NB4 (cell line): ENCODE data around the gene DPF3.

Source experiments
- MYC ChIP-seq: IDR thresholded peaks from 2 replicates; pipeline ENCODE4 v1.6.1; 2011; ENCODE audit warnings: low read depth, low read length
- POLR2A ChIP-seq: IDR thresholded peaks from 2 replicates; pipeline ENCODE4 v1.6.1; 2011; ENCODE audit warnings: mild to moderate bottlenecking; ENCODE audit not compliant: insufficient read length; ENCODE audit errors: extremely low read depth
- TF ChIP-seq, protein P1 (sequence below): IDR thresholded peaks from one replicate; pipeline ENCODE4 v1.5.1; 2012; ENCODE audit warnings: low read depth, low read length

GRCh38 chr14:72906879-72907278, 13.0 kb upstream of the DPF3 start:
- TF ChIP-seq, protein P1, sequence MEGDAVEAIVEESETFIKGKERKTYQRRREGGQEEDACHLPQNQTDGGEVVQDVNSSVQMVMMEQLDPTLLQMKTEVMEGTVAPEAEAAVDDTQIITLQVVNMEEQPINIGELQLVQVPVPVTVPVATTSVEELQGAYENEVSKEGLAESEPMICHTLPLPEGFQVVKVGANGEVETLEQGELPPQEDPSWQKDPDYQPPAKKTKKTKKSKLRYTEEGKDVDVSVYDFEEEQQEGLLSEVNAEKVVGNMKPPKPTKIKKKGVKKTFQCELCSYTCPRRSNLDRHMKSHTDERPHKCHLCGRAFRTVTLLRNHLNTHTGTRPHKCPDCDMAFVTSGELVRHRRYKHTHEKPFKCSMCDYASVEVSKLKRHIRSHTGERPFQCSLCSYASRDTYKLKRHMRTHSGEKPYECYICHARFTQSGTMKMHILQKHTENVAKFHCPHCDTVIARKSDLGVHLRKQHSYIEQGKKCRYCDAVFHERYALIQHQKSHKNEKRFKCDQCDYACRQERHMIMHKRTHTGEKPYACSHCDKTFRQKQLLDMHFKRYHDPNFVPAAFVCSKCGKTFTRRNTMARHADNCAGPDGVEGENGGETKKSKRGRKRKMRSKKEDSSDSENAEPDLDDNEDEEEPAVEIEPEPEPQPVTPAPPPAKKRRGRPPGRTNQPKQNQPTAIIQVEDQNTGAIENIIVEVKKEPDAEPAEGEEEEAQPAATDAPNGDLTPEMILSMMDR: no peak
- TF ChIP-seq POLR2A (no peak), MYC (no peak)
